Muscle of leg (tissue), 11 donors: ENCODE results near the gene EFHC1. TPM values are rescaled to one million over a fixed set of nuclear protein-coding genes. Genes with fewer than 3 reads are reported as not detected.

Experiments
- DNase-seq: peaks from one replicate; pipeline ENCODE4 v3.0.0; 2013
- H3K27ac ChIP-seq: one replicate; pipeline ENCODE4 v1.5.1; 2013; ENCODE audit warnings: mild to moderate bottlenecking, low read length, control low read depth
- H3K27me3 ChIP-seq: one replicate; pipeline ENCODE4 v1.6.1; 2013; ENCODE audit warnings: low read length; ENCODE audit not compliant: control insufficient read depth, insufficient read depth
- H3K36me3 ChIP-seq: one replicate; pipeline ENCODE4 v1.6.1; 2013; ENCODE audit warnings: low read length; ENCODE audit not compliant: control insufficient read depth, insufficient read depth
- H3K4me1 ChIP-seq: one replicate; pipeline ENCODE4 v1.6.1; 2013; ENCODE audit warnings: low read length; ENCODE audit not compliant: control insufficient read depth, insufficient read depth
- H3K4me3 ChIP-seq: one replicate; pipeline ENCODE4 v1.5.1; 2013; ENCODE audit warnings: low read length, control low read depth
- H3K9me3 ChIP-seq: replicated peaks from 2 replicates; pipeline ENCODE4 v1.6.1; 2013; ENCODE audit warnings: low read depth, low read length; ENCODE audit not compliant: control insufficient read depth
- WGBS: methylation state at CpG from one replicate; pipeline ENCODE4 v1.1.5; 2013; ENCODE audit warnings: missing lambda C conversion rate; ENCODE audit not compliant: insufficient coverage; 5-methylcytosine and 5-hydroxymethylcytosine counted together
- polyA plus RNA-seq, 8 donors: library from polyadenylated mRNA; unstranded; fragments of 120-200 nt; gene quantifications; one replicate each; pipeline versions ENCODE4 v1.2.1 to v1.2.3, GENCODE V29; 2013; ENCODE audit warnings: inconsistent platforms in 1 of 8, low replicate concordance in 1 of 8; ENCODE audit not compliant: insufficient read length in 8 of 8, insufficient read depth in 1 of 8
- total RNA-seq: library from RNA; stranded (reverse); fragments of 120-200 nt; gene quantifications from one replicate; pipeline ENCODE4 v1.2.4, GENCODE V29; 2013

EFHC1 gene
- total and polyA plus RNA-seq, 9 donors: 16.9 to 25.7 (median 18.4) TPM

- no peak overlapping the region for H3K4me3 ChIP-seq
- no peaks in the 10 kb centered on the region for H3K4me1 ChIP-seq
- no peaks in the 10 kb centered on the region for H3K36me3 ChIP-seq
- no peak overlapping the region for H3K27ac ChIP-seq
- WGBS: no CpG with 5 or more reads among the region's 4 CpGs
- H3K27me3 ChIP-seq: no peaks in the 10 kb centered on the region
- no peaks in the 10 kb centered on the region for H3K9me3 ChIP-seq
- no peak for DNase-seq
These were observed 25.9 kb upstream of the EFHC1 start for GRCh38 chr6:52394251-52394666.

- H3K36me3 ChIP-seq: no peaks in the 10 kb centered on the region
- DNase-seq: no peak
- H3K27ac ChIP-seq: no peak overlapping the region
- WGBS: 78% methylated on average over 2 of the region's 2 CpGs
- no peaks in the 10 kb centered on the region for H3K27me3 ChIP-seq
- no peak overlapping the region for H3K4me3 ChIP-seq
- H3K9me3 ChIP-seq: no peaks in the 10 kb centered on the region
- no peaks in the 10 kb centered on the region for H3K4me1 ChIP-seq
These were observed 24.2 kb upstream of the EFHC1 start for GRCh38 chr6:52395969-52396368.

GRCh38 chr6:52399511-52400312, 20.4 kb upstream of the EFHC1 start:
- Histone ChIP-seq H3K4me3 (no peak overlapping the region), H3K36me3 (peaks cover 15% of the 10 kb centered on the region), H3K27ac (no peak overlapping the region), H3K4me1 (no peaks in the 10 kb centered on the region), H3K9me3 (no peaks in the 10 kb centered on the region), H3K27me3 (no peaks in the 10 kb centered on the region)
- DNase-seq: peak; percentile 52
- WGBS: 17% methylated on average over 1 of the region's 3 CpGs

DNA sequence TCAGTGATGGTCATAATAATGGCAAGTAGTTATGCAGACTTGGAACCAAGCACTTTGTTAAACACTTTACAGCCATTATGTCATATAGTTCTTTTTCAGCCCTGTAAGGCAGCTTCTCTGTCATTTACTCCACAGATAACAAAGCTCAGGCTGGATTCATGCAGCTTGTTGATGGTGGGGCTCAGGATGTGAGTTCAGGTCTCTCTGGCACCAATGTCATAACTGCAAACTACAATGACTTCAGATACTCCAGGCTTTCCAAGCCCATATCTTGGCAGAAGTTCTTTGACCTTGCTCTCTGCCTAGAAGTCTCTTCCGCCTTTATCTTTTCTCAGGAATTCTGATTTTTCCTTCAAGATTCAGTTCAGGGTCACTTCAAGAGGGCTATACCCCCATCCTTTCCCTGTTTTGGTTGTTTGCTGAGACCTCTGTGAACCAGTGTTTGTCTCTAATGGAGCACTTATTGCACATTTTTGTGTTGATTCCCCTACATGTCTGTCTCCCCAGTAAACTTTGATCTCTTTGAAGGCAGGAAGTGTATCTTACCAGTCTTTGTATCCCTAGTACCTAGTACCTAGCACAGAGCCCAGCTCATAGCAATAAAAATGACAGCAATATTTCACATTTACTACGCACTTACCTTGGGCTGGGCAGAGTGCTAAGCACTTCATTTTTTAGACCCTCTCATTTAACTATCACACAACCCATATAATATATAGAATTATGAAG, 19.7 kb upstream of the EFHC1 start:
- DNase-seq: no peak
- Histone ChIP-seq H3K4me3 (no peak overlapping the region), H3K9me3 (no peaks in the 10 kb centered on the region), H3K36me3 (peaks cover 17% of the 10 kb centered on the region), H3K4me1 (no peaks in the 10 kb centered on the region), H3K27ac (no peak overlapping the region), H3K27me3 (no peaks in the 10 kb centered on the region)
- 70% methylated on average over 2 of the region's 2 CpGs for WGBS

DNA sequence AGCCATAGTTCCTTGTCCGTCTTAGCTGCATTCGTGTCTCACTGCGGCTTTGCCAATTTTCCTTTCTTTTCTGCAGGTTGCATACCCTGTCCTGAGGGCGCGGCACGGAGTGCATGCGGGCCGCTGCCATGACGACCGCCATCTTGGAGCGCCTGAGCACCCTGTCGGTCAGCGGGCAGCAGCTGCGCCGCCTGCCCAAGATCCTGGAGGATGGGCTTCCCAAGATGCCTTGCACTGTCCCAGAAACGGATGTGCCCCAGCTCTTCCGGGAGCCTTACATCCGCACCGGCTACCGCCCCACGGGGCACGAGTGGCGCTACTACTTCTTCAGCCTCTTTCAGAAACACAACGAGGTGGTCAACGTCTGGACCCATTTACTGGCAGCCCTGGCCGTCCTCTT, 17.1 kb upstream of the EFHC1 start:
- H3K4me1 ChIP-seq: no peaks in the 10 kb centered on the region
- DNase-seq: no peak
- WGBS: 96% methylated on average over 26 of the region's 26 CpGs
- H3K27me3 ChIP-seq: no peaks in the 10 kb centered on the region
- H3K36me3 ChIP-seq: peaks cover 17% of the 10 kb centered on the region
- no peak overlapping the region for H3K27ac ChIP-seq
- H3K9me3 ChIP-seq: no peaks in the 10 kb centered on the region
- no peak overlapping the region for H3K4me3 ChIP-seq

DNA sequence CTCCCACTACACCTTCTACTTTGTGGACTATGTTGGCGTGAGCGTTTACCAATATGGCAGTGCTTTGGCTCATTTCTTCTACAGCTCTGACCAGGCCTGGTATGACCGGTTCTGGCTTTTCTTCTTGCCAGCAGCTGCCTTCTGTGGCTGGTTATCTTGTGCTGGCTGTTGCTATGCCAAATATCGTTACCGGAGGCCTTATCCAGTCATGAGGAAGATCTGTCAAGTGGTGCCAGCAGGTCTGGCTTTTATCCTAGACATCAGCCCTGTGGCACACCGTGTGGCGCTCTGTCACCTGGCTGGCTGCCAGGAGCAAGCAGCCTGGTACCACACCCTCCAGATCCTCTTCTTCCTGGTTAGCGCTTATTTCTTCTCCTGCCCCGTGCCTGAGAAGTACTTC, 16.5 kb upstream of the EFHC1 start:
- no peak for DNase-seq
- H3K27me3 ChIP-seq: no peaks in the 10 kb centered on the region
- WGBS: 91% methylated on average over 9 of the region's 9 CpGs
- H3K4me1 ChIP-seq: no peaks in the 10 kb centered on the region
- H3K9me3 ChIP-seq: no peaks in the 10 kb centered on the region
- peaks cover 17% of the 10 kb centered on the region for H3K36me3 ChIP-seq
- no peak overlapping the region for H3K4me3 ChIP-seq
- H3K27ac ChIP-seq: no peak overlapping the region

DNA sequence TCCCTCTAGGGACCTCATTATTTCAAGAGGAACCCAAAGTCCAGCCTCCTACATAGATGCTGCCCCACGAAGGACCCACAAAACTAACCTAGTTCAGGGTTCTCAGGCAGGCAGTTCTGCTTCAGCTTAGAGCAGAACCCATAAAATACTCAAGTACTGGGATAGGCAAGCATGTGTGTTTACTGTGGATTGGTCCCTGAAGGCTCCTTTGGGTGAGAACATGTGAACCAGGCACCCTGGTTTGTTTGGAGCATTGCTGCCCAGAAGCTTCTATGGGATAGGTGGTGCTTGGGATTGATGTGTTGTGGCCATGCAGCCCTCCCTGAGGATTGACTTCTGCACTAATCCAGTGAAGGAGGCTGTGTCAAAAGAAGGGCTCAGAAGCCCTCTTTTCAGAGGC, 14.9 kb upstream of the EFHC1 start:
- H3K27me3 ChIP-seq: no peaks in the 10 kb centered on the region
- H3K36me3 ChIP-seq: peaks cover 17% of the 10 kb centered on the region
- H3K4me1 ChIP-seq: no peaks in the 10 kb centered on the region
- WGBS: no CpG with 5 or more reads among the region's 1 CpG
- no peak for DNase-seq
- H3K4me3 ChIP-seq: no peak overlapping the region
- no peaks in the 10 kb centered on the region for H3K9me3 ChIP-seq
- no peak overlapping the region for H3K27ac ChIP-seq

- Histone ChIP-seq H3K27ac (no peak overlapping the region), H3K27me3 (no peaks in the 10 kb centered on the region), H3K36me3 (peaks cover 17% of the 10 kb centered on the region), H3K4me3 (no peak overlapping the region), H3K4me1 (no peaks in the 10 kb centered on the region), H3K9me3 (no peaks in the 10 kb centered on the region)
- no peak for DNase-seq
These were observed 12.7 kb upstream of the EFHC1 start for GRCh38 chr6:52407467-52407866.

GRCh38 chr6:52409499-52409898, 10.6 kb upstream of the EFHC1 start:
- Histone ChIP-seq H3K4me3 (no peak overlapping the region), H3K9me3 (no peaks in the 10 kb centered on the region), H3K27ac (no peak overlapping the region), H3K36me3 (peaks cover 3% of the 10 kb centered on the region), H3K27me3 (no peaks in the 10 kb centered on the region), H3K4me1 (no peaks in the 10 kb centered on the region)
- no CpG with 5 or more reads among the region's 1 CpG for WGBS
- DNase-seq: peak; percentile 37

DNA sequence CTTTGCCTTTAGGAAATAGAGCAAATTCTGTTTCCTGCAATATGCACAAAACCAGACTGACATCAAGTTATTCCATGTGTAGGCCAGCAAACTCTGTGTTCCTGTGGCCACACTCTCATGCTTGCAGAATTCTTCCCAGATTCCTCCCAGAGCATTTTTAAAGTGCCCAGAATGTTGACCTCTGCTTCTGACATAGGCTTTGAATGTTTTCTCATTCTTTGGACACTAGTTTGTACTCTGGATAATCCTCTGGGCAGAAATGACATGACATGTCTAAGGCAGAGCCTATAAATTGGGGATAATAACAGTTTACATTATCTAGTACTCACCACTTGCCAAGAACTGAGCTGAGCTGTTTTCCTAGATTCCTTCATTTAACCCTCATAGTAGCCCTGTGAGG, 9.2 kb upstream of the EFHC1 start:
- DNase-seq: no peak
- H3K27ac ChIP-seq: no peak overlapping the region
- no peaks in the 10 kb centered on the region for H3K4me1 ChIP-seq
- H3K36me3 ChIP-seq: no peaks in the 10 kb centered on the region
- no peaks in the 10 kb centered on the region for H3K9me3 ChIP-seq
- H3K27me3 ChIP-seq: no peaks in the 10 kb centered on the region
- H3K4me3 ChIP-seq: no peak overlapping the region
